Mesodermal cell (in vitro differentiated cells): Measurements from ENCODE around the gene SULT1E1.

ENCODE experiments used
- H3K27ac ChIP-seq: 2 replicates; pipeline ENCODE4 v1.7.0; 2013; ENCODE audit warnings: mild to moderate bottlenecking, low read depth, low read length, moderate library complexity; ENCODE audit not compliant: severe bottlenecking
- H3K36me3 ChIP-seq: 2 replicates; pipeline ENCODE4 v1.7.1; 2013; ENCODE audit warnings: mild to moderate bottlenecking, low read length, moderate library complexity; ENCODE audit not compliant: control insufficient read depth, insufficient read depth
- H3K4me1 ChIP-seq: one replicate; pipeline ENCODE4 v1.7.1; 2013; ENCODE audit warnings: mild to moderate bottlenecking, low read length; ENCODE audit not compliant: insufficient read depth, control insufficient read depth, poor library complexity, severe bottlenecking
- H3K4me3 ChIP-seq: 2 replicates; pipeline ENCODE4 v1.7.0; 2013; ENCODE audit warnings: low read length, control low read depth, mild to moderate bottlenecking; ENCODE audit not compliant: insufficient read depth, poor library complexity, severe bottlenecking; ENCODE audit errors: extremely low read depth
- H3K9me3 ChIP-seq: 2 replicates; pipeline ENCODE4 v1.7.1; 2013; ENCODE audit warnings: mild to moderate bottlenecking, low read length, moderate library complexity; ENCODE audit not compliant: control insufficient read depth
- WGBS, 2 experiments: methylation state at CpG; one replicate each; pipeline ENCODE4 v1.1.5; 2013; ENCODE audit warnings: missing lambda C conversion rate in 2 of 2; ENCODE audit not compliant: insufficient coverage in 2 of 2; 5-methylcytosine and 5-hydroxymethylcytosine counted together

SULT1E1 gene

GRCh38 chr4:69799337-69799736, 60.6 kb downstream of the SULT1E1 start:
- H3K36me3 ChIP-seq: no peaks in the 10 kb centered on the region
- WGBS, 2 experiments: 90 to 96% methylated on average over 3 of the region's 3 CpGs
- no peaks in the 10 kb centered on the region for H3K4me1 ChIP-seq
- H3K4me3 ChIP-seq: no peak overlapping the region
- no peaks in the 10 kb centered on the region for H3K9me3 ChIP-seq
- no peak overlapping the region for H3K27ac ChIP-seq

DNA sequence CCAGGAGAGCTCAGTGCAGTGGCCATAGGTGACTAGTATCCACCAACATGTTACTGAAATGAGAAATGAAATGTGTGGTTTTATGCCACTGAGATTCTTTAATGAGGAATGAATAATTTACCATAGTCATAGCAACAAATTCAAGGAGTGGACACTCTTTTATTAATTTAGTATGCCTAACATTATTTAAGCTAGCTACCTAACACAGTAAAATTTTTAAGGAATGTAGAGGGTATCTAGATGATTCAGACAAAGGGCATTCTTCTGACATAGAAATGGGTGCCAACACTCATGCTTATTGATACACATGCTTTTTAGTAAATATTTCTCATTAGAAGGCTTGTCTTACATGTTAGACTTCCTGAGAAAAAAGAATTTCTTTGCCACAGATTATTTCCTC, 66.2 kb downstream of the SULT1E1 start:
- no peaks in the 10 kb centered on the region for H3K9me3 ChIP-seq
- no peak overlapping the region for H3K27ac ChIP-seq
- H3K4me1 ChIP-seq: no peaks in the 10 kb centered on the region
- H3K4me3 ChIP-seq: no peak overlapping the region
- no peaks in the 10 kb centered on the region for H3K36me3 ChIP-seq
